ENCODE measurements around the gene SLC7A5.
"Not testable (repeated sequence)": the region's sequence is repeated elsewhere in the genome, so short reads cannot be mapped to it uniquely, and the experiment has no call there.

Gene SLC7A5

GRCh38 chr16:87860553-87861299 is 8.6 kb downstream of the SLC7A5 start:
- DNase-seq, result no peak

GRCh38 chr16:87858151-87858993 is 10.9 kb downstream of the SLC7A5 start:
- not testable (repeated sequence) for DNase-seq

GRCh38 chr16:87856791-87857228 is 12.5 kb downstream of the SLC7A5 start:
- no peak for DNase-seq

- DNase-seq, result no peak
Observed at GRCh38 chr16:87855852-87856715, 13.2 kb downstream of the SLC7A5 start.

DNA sequence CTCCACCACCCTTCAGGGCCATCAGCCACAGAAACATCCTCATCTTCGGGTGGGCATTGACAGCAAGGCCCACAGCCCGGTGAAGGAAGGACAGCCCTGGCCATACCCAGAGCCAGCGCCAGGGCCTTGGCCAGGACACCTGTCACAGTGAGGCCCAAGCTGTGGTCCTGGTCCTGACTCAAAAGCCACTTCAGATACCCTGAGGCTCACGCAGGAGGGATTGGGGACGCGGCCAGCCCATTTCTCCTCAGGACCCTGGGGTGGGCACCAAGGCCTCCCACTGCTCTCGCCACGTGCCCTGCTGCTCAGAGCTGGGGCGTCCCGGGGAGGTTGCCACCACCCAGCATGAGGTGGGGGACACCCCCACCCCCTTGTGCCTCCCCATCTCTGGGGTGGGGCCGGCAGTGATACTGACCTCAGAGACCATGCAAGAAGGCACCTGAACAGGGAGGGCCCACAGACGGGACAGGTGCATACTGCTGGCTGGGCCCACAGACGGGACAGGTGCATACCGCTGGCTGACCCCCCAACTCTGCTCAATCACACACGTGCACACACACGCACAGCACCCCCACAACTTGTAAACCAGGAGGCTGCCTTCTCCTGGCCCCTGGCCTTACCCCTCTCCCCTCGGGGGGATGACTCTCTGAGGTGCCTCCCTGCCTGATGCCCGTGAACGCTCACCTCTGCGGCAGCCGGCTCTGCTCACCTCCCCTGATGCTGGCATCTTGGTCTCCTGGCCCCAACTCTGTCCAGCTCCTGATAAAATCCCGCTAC is 14.2 kb downstream of the SLC7A5 start:
- DNase-seq, result no peak

DNA sequence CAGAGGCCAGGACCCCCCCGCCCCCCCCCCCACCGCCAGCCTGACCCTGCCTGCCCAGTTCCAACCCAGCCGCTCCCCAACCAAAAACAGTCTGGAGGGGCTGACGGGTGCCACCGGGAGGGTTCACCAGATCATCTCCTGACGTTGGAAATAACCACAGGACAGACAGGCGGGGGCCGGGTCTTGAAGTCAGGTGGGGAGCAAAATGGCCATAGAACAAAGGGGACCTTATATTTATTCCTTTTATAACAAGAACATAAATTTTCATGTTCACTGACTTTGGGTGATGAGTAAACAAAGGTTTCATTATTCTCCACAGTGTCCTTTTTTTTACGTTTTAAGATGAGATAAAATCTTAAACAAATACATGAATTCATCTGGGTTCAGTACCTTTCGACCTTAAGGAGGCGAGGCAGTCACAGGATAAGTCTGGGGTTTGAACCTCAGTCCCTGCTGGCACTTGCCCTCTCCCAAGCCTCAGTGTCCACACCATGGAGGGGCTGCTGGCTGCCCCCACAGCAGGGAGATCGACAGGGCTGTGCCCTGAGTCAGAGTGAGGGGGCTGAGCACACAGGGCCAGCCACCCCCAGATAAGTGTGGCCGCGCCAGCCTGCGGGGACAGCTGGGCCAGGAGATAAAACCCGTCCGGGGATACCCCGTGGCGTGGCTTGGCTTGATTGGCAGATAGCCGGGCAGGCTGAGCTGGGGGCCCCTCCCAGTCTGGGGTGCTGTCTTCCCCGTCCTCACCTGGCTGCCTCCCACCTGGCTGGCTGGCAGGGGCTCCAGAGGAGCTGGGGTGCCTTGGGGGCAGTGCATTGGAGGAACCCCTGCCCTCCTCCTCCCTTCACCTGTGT is 15.0 kb downstream of the SLC7A5 start:
- no peak for DNase-seq

DNA sequence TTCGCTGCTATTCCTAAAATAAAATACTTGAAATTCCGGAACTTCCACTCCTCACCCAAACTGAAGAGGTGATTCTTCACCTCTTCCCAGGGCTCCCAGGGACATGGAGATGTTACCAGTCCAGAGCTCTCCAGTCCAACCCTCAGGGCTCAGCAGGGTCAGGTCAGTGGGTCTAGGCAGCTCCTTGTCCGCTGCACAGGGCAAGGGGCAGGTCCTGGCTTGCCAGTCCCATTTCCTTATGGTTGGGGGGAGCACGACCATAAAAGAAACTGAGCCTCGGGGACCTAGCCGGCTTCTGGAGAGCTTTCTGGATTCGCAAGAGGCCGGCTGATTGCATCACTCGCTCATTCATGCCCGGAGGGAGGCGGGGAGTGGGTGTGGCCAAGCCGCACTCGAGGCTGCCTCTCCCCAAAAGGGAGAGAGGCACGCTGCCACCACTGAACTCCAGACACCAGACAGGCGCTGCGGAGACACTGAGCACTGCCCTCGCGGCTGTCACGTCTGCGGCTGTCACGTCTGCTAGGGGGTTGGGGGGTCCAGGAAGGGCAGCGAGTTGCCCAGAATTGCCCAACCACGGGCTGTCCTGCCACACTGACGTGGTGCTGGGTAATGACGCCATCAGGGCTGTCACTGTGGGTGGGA is 15.8 kb downstream of the SLC7A5 start:
- peak; percentile 93 for DNase-seq

DNA sequence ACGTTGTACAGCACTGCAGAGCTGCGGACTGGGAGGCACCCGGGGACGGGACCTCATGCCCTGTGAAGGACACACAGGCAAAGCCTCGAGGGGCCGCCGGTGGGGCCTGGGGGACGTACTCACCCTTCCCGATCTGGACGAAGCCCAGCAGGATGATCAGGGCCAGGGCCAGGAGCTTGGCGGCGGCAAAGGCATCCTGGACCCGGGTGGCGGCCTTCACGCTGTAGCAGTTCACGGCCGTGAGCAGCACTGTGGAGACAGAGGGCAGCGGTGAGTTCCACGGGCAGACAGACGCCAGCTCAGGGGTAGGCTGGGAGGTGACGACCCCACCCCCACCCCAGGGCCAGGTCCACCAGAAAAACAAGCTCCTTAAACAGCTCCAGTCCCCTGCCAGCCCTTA is 17.7 kb downstream of the SLC7A5 start:
- no peak for DNase-seq

DNA sequence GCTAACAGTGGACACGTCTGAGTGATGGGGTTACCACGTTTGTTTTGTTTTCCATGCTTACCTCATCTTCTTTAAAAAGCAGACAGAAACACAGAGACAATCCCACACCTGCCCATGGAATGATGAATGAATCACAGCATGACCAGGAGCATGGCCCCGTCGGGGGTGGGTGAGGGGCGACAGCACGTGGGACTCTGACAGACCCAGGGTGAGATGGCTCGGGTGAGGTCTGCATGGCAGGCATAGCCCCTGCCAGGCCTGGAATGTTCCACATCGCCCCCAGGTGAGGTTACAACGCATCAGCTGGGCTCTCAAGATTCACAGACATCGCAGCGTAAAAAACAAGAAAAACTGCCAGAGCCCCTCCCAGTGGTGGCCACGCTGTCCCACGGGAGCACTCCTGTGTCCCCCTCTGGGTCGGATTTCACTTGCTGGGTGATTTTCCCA is 18.1 kb downstream of the SLC7A5 start:
- no peak for DNase-seq

GRCh38 chr16:87850009-87851006 is 19.0 kb downstream of the SLC7A5 start:
- peak; percentile 83 for DNase-seq

DNA sequence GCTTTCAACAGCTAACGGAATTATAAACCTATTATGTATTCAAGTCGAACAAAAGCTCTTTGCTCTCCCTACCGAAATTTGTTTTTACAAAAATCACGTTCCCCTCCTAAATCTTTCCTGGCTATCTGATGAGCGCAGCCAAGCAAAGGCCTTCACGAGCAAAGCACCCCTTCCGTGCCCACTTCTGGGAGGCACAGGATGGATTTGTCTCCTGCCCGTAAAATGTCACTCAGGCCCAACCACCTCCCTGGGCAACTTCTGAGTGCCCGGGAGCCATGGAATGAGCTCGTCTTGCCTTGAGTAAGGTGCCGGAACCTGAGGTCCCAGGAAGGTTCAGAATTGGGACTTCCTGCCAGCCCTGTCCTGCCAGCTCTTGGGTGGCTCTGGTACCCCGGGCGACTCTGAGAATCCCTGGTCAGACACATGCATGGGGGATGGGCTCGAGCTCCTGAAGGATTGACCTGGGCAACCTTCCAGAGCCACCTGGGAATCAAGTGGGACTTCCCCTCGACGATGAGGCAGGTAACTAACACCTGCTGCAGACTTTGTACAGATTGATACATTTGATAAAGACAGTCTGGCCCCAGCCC is 19.8 kb downstream of the SLC7A5 start:
- no peak for DNase-seq

DNA sequence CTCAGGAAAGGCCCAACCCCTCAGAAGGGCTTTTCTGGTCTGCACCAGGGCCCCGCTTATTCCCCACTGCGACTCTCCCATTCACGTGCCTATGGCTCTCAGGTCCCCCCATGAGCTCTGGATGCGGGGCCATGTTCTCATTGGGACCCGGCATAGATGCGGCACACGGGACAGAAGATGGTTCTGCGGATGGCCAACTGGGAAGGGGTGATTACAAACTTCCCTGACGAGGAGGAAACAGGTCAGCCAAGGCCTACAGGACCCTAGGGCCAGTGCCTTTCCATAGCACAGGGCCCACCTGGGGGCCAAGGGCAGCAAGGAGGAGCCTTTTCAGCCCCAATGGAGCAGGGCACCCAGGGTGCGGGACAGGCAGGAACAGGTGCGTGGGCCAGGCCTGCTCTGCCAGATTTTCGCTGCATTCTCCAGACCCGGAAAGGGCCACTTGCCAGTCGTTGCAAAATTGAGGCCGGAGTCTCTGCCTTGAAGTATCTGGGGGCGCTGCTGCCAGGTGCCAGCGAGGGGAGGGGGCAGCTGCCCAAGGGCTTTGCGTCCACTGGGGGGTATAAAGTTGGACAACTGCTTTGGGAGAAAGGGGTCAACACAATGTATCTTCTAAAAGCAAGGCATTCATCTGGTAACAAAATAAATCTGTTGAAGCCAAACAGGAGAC is 20.5 kb downstream of the SLC7A5 start:
- DNase-seq, result no peak

DNA sequence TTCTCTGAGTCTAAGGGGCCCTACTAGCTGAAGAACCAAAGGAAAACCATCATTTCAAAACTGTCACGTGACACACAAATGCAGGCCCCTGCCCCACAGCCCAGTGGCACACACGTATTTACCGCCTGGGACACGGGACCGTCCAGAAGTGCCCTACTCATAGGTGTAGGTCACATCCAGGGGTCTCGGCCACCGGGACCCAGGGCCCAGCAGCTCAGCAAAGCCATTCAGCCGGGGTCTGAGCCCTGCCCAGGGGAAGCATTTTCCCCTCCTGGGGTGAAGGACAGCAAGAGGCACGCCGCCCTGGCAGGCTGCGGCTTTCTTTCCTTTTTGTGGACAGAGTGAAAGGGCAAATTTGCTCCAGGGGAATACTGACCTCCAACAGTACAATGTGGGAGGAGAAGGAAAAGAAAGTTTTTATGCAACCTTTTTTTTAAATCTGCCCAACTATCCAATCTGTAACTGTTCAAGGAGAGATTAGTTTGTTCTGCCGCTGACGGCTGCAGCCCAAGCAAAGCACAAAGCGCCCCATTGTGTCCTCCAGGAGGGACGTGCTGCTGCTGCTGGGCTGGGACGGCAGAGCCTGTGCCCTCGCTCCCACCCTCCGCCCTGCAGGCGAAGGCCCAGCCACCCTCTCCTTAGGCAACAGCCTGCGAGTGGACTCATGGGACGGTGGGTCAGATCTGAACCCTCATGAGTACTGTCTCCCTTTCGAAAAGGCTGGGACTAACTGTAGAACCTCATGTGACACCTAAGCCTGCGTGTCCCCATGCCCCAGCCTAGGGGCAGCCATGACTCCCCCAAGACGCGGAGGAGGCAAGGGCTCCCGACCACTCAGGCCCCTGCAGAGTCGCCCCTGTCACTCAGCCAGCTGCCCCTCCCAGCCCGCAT is 21.3 kb downstream of the SLC7A5 start:
- no peak for DNase-seq

GRCh38 chr16:87847467-87847784 is 21.9 kb downstream of the SLC7A5 start:
- DNase-seq, result no peak

DNA sequence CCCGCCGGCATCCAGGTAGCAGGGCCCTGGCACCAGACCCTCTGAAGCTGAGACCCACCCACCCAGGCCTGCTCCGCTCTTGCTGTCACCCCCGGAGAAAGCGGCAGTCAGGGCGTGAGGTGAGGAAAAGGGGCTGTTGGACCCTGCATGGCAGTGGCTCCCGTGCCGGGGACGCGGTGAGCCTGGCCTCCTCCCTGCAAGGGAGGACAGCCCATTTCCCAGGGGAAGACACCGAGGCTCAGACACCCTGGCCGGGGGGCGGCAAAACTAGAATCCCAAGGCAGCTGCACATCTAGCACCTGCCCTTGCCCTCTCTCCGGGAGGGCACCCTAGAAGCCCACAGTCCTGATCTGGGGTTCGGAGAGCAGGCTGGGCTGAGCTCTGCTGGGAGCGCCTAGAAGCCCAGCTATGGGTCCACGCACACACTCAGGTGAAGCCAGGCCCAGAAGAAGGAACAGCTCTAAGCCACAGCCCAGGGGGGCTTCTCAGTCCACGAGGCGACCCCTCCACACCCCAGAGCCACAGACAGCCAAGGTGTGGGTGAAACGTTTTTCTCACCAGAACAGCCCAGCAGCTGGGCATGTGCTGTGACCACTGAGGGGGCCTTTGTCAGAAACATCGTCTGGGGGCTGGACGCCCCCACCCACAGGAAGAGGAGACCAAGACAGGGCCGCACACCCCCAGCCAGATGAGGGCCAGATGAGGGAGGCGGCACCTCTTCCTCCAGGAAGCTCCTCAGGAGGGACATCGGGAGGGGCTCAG is 22.4 kb downstream of the SLC7A5 start:
- DNase-seq, result no peak

DNA sequence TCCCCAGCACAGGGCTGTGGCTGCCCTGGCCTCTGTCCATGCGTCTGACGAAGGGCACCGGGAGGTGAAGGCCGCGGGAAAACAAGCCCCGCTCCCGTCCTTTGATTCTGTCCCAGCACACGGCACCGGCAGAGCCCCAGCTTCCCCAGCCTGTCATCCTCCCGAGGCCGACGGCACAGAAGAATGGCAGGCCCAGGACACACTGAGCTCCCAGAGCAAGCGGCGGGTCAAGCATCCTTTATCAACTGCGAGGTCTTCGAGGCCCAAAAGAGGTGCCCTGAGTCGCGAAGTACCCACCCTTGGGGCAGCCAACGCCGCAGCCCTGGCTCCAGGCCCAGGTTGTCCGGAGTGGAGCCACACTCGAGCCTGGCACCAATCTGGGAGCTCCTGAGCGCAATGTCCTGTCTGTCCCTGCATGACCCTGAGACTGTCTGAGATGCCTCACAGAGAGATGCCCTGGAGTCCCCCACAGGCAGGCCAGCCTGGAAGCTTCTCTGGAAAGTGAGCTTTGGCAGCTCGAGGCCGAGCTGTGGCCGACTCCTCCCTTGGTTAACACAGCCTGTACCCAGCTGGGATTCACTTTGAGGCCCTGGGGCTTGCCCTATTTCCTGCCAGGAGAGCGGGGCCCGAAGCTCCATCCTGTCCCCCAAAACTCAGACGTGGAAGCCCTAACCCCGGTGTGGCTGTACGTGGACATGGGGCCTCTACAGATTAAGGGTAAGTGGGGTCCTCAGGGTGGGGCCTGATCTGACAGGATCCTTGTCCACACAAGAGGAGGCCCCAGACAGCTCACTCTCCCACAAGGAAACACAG is 23.3 kb downstream of the SLC7A5 start:
- DNase-seq, result no peak

All from activated CD4-positive, alpha-beta T cell treated with anti-CD3 and anti-CD28 coated beads for 48 hours (primary cell).